HG03196 (cell line): ENCODE measurements around the gene NR2C2.

Experiments
- ATAC-seq: cut with Tn5 transposase; IDR thresholded peaks from one replicate; pipeline ENCODE4 v1.9.1; 2021; ENCODE audit not compliant: unreplicated experiment

The NR2C2 gene

GRCh38 chr3:15014606-15015328 is 67.4 kb downstream of the NR2C2 start:
- no peak for ATAC-seq

- ATAC-seq: no peak
Observed at GRCh38 chr3:15015456-15015855, 68.1 kb downstream of the NR2C2 start.

GRCh38 chr3:15017191-15017590 is 69.8 kb downstream of the NR2C2 start:
- no peak for ATAC-seq

- ATAC-seq: no peak
Observed at GRCh38 chr3:15023249-15023648, 75.9 kb downstream of the NR2C2 start.

- no peak for ATAC-seq
Observed at GRCh38 chr3:15023719-15024118, 76.3 kb downstream of the NR2C2 start.

- ATAC-seq: no peak
Observed at GRCh38 chr3:15029625-15030024, 82.2 kb downstream of the NR2C2 start.

- no peak for ATAC-seq
Observed at GRCh38 chr3:15032650-15033049, 85.3 kb downstream of the NR2C2 start.

GRCh38 chr3:15033103-15033502 is 85.7 kb downstream of the NR2C2 start:
- ATAC-seq: no peak

GRCh38 chr3:15038306-15038705 is 90.9 kb downstream of the NR2C2 start:
- ATAC-seq: no peak

GRCh38 chr3:15040844-15041243 is 93.5 kb downstream of the NR2C2 start:
- ATAC-seq: no peak

GRCh38 chr3:15041950-15042349 is 94.6 kb downstream of the NR2C2 start:
- no peak for ATAC-seq

GRCh38 chr3:15042936-15043335 is 95.6 kb downstream of the NR2C2 start:
- ATAC-seq: no peak

GRCh38 chr3:15043408-15044171 is 96.2 kb downstream of the NR2C2 start:
- ATAC-seq: no peak

GRCh38 chr3:15044326-15044725 is 96.9 kb downstream of the NR2C2 start:
- no peak for ATAC-seq

- ATAC-seq: no peak
Observed at GRCh38 chr3:15045667-15046066, 98.3 kb downstream of the NR2C2 start.

- no peak for ATAC-seq
Observed at GRCh38 chr3:15049584-15049983, 102.2 kb downstream of the NR2C2 start.

GRCh38 chr3:15050405-15051092 is 103.2 kb downstream of the NR2C2 start:
- ATAC-seq: peak; percentile 48

- ATAC-seq: peak; percentile 57
Observed at GRCh38 chr3:15051531-15051930, 104.1 kb downstream of the NR2C2 start.

- ATAC-seq: no peak
Observed at GRCh38 chr3:15052335-15053242, 105.2 kb downstream of the NR2C2 start.

GRCh38 chr3:15053541-15053940 is 106.2 kb downstream of the NR2C2 start:
- ATAC-seq: no peak

- ATAC-seq: peak; percentile 45
Observed at GRCh38 chr3:15055019-15055557, 107.7 kb downstream of the NR2C2 start.
